Cardiac muscle cell (in vitro differentiated cells and primary cell): Measurements from ENCODE around the gene HS6ST1. TPM values are rescaled to one million over a fixed set of nuclear protein-coding genes. Genes with fewer than 3 reads are reported as not detected.
A peak's percentile ranks its signal among the peaks of the same experiment; 100 is the strongest.

Source experiments
- DNase-seq, 2 donors: peaks; one replicate each; pipeline versions ENCODE4 v3.0.0 to v3.0.0-alpha.2; 2010 to 2017; ENCODE audit warnings: low read depth in 1 of 2, low spot score in 1 of 2
- H3K27ac ChIP-seq: fragments of 200-600 bp; sonication (generic); 2 replicates; pipeline ENCODE4 v1.5.1; 2016
- H3K27me3 ChIP-seq: fragments of 200-600 bp; sonication (generic); 2 replicates; pipeline ENCODE4 v1.6.0; 2016; ENCODE audit warnings: control low read depth
- H3K36me3 ChIP-seq: fragments of 200-600 bp; sonication (generic); 2 replicates; pipeline ENCODE4 v1.5.1; 2016; ENCODE audit warnings: control low read depth
- H3K4me1 ChIP-seq: fragments of 200-600 bp; sonication (generic); 2 replicates; pipeline ENCODE4 v1.8.1; 2017; ENCODE audit warnings: low read depth, mild to moderate bottlenecking, mixed run types
- H3K4me3 ChIP-seq: fragments of 200-600 bp; sonication (generic); 2 replicates; pipeline ENCODE4 v1.5.1; 2016; ENCODE audit warnings: mild to moderate bottlenecking
- H3K9me3 ChIP-seq: fragments of 200-600 bp; sonication (generic); 2 replicates; pipeline ENCODE4 v1.5.1; 2017; ENCODE audit warnings: low read depth, mild to moderate bottlenecking, control low read depth
- CTCF ChIP-seq: IDR thresholded peaks from 2 replicates; pipeline ENCODE4 v1.5.1; 2012; ENCODE audit warnings: low read depth, mild to moderate bottlenecking, low read length
- polyA plus RNA-seq: library from polyadenylated mRNA; unstranded; fragments of >200 nt; fragmentation: Nextera tagmentation; extraction: Ambion mirVana; gene quantifications from 2 replicates; pipeline ENCODE4 v1.2.1, GENCODE V29; 2016
- total RNA-seq: library from RNA; depleted of rRNA; stranded (reverse); fragments of >200 nt; gene quantifications from 2 replicates; pipeline ENCODE4 v1.2.3, GENCODE V29; 2016

HS6ST1 gene
- total and polyA plus RNA-seq, 2 experiments from 2014 or later: 22.9 to 24.5 TPM

DNA sequence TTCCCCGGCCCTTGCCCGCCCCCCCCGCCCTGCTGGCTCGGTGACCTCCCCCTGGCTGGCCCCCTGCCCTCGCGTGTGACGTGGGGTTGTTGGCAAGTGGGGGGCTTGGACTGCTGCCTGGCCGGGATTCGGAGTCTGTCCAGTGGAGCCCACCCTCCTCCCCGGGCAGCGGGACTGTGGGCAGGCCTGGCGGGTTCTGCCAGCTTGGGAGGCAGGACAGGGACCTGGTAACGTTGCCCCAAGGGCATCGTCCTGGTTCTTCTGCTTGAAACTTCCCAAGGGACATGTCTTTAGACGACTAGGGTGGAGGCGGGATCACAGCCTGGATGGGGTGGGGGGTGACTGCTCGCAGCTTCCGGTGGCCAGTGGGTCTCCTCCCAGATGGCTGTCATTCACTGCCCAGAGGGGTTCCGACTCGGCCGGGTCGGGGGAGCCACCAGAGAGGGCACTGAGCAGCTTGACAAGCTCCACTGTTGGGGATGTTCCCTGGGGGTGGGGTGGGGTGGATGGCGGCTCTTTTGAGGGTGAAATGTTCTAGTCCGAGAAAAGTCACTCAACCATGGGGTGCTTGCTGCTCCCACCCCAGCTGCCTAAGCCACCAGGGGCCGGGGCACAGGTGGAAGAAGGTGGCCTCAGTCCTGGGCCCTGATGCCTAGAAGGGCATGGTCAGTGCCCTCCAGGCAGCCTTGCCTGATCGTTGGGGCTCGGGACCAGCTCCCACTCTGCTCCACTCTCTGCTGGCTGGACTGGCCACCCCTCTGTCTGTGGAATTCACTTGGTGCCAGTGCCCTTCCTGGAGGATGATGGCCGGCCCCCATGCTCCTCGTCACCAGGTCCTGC, 4.3 kb upstream of the HS6ST1 start:
- H3K4me3 ChIP-seq: no peak overlapping the region
- DNase-seq: no peak
- TF ChIP-seq CTCF: no peak

DNA sequence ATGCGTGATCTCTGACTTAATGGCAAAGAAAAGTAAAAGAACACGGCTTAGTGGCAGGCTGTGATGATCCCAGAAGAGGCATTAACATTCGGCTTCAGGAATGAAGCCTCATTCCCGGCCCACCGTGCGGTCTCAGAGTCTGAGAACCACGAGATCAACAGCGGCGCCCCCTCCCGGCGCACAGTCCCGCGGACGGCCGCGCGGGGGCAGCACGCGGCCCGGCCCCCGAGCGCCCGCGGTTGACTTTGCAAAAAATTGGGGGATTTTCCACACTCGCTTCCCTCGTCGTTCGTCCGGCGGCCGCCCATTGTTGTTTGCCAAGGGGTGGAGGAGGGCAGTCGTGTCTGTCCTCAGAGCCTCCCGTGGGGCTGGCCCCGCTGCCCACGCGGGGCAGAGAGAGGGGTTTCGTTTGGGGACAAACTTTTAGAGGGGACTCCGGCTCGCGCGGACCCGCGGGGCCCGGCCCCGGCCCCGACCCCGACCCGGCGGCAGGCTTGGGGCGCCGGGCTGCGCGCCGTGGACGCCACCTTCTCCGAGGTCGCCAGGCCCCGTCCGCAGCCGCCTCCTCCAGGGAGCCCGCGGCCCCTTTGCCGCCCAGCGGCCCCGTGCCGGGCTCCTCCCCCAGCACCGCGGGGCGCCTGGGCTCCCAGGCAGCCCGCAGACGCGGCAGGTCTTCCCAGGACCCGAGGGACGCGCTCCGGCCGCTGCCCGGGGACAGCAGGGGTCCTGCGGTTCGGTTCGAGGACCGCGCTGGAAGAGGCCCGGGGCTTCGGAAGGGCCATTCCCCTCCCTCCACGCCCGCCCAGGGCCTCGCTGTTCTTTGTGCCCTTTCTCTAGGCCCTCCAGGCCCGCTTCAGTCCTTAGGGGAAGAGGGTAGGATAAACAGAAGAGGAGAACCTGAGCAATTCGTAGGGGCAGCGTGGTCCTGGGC, 3.4 kb upstream of the HS6ST1 start:
- Histone ChIP-seq H3K9me3 (no peaks in the 10 kb centered on the region), H3K36me3 (no peaks in the 10 kb centered on the region), H3K4me3 (peak overlapping the region; percentile 42), H3K4me1 (no peaks in the 10 kb centered on the region), H3K27me3 (peaks cover 29% of the 10 kb centered on the region), H3K27ac (no peak overlapping the region)
- DNase-seq: peak; percentile 88 to 91
- peak; percentile 67 for TF ChIP-seq CTCF

More for the DNA sequence above, 4.3 kb upstream of the HS6ST1 start:
- H3K36me3 ChIP-seq: no peaks in the 10 kb centered on the region
- peaks cover 21% of the 10 kb centered on the region for H3K27me3 ChIP-seq
- H3K9me3 ChIP-seq: no peaks in the 10 kb centered on the region
- H3K4me1 ChIP-seq: no peaks in the 10 kb centered on the region
- no peak overlapping the region for H3K27ac ChIP-seq

DNA sequence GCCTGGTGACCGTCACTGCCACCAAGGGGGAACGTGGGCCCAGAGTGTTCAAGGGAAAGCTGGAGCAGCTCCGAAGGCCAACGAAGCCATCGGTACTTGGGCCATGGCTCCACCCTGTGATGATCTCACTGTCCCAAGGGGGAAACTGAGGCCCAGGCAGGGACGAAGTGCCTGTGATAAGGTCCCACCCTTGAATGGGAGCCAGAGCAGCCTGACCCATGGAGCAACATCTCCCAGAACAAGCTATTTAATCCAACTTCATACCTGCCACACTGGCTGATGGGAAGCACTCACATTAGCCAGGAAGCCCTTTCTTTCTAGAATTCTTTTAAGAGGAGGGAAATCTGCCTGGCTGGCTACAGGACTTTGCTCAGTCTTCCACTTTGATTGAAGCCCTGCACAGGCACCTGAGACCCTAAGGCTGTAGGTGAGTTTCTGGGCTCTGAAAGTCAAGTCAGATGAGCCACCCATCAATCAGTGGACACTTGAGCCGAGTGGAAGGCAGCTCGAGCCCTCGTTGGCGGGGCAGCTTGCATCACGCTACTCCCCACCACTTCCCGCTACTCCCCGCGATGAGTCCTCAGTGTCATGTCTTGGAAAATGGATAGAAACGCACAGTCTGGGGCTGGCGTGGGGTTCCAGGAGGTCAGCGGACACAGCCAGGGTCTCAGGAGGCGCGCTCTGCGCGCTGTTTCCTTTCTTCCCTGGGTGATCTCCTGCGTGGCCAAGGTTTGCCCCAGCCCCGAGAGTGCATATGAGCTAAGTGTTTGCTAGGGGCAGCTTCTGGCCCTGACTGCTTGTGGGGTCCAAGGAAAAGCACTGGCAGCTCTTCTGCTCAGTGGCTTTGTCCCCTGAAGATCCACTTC, 2.5 kb upstream of the HS6ST1 start:
- H3K36me3 ChIP-seq: no peaks in the 10 kb centered on the region
- no peak overlapping the region for H3K27ac ChIP-seq
- no peaks in the 10 kb centered on the region for H3K4me1 ChIP-seq
- TF ChIP-seq CTCF: no peak
- no peaks in the 10 kb centered on the region for H3K9me3 ChIP-seq
- DNase-seq: no peak
- H3K27me3 ChIP-seq: peaks cover 32% of the 10 kb centered on the region
- no peak overlapping the region for H3K4me3 ChIP-seq

DNA sequence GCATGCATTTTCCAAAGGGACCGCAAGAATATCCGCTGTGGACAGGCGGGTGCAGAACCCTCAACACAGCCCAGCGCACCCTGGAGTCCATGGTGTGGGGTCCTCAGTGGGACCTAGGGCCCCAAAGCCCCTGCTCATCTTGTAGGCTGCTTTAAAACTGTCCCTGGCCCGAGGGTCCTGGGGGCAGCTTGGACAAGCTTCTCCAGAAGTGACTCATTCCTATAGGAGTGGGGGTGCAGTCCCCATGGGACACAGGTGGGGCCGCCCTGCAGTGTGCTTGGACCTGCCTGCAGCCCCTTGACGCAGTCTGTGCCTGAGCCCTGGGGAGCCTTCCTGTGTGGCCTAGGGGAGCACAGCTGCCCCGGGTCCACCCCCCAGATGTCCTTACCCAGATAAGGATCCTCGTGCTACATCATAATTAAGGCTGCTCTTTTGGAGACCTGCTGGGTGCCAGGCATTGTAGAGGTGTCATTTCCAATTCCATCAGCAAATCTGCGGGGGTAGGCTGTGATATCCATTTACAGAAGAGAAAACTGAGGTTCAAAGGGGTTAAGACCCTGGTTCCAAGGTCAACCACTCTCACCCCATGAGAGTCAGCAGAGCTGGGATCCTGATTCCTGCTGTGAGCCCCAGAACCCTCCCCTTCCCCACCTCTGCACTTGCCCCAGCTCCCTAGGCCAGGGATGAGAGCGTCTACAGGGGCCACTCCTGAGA, 1.7 kb upstream of the HS6ST1 start:
- TF ChIP-seq CTCF: no peak
- H3K27me3 ChIP-seq: peaks cover 32% of the 10 kb centered on the region
- no peak for DNase-seq
- H3K9me3 ChIP-seq: no peaks in the 10 kb centered on the region
- H3K4me3 ChIP-seq: no peak overlapping the region
- no peak overlapping the region for H3K27ac ChIP-seq
- H3K4me1 ChIP-seq: no peaks in the 10 kb centered on the region
- no peaks in the 10 kb centered on the region for H3K36me3 ChIP-seq
